GM21576 (cell line): ENCODE results near the gene RAB31.
A peak's percentile ranks its signal among the peaks of the same experiment; 100 is the strongest.
"Not testable (repeated sequence)": the region's sequence is repeated elsewhere in the genome, so short reads cannot be mapped to it uniquely, and the experiment has no call there.

ENCODE experiments used
- ATAC-seq: cut with Tn5 transposase; IDR thresholded peaks from one replicate; pipeline ENCODE4 v1.9.1; 2021; ENCODE audit warnings: mild to moderate bottlenecking, moderate library complexity; ENCODE audit not compliant: unreplicated experiment

RAB31 gene

GRCh38 chr18:9756271-9756932, 48.3 kb downstream of the RAB31 start:
- ATAC-seq: no peak

GRCh38 chr18:9756933-9757470, 48.9 kb downstream of the RAB31 start:
- ATAC-seq: no peak

- no peak for ATAC-seq
Measured at GRCh38 chr18:9757827-9758621, 49.9 kb downstream of the RAB31 start.

GRCh38 chr18:9758624-9759075, 50.5 kb downstream of the RAB31 start:
- ATAC-seq: no peak

- no peak for ATAC-seq
Measured at GRCh38 chr18:9760641-9761040, 52.5 kb downstream of the RAB31 start.

GRCh38 chr18:9762526-9762925, 54.4 kb downstream of the RAB31 start:
- no peak for ATAC-seq

- ATAC-seq: no peak
Measured at GRCh38 chr18:9763157-9763556, 55.1 kb downstream of the RAB31 start.

- ATAC-seq: no peak
Measured at GRCh38 chr18:9764011-9764481, 55.9 kb downstream of the RAB31 start.

- no peak for ATAC-seq
Measured at GRCh38 chr18:9765501-9765900, 57.4 kb downstream of the RAB31 start.

- no peak for ATAC-seq
Measured at GRCh38 chr18:9766076-9766481, 58.0 kb downstream of the RAB31 start.

- no peak for ATAC-seq
Measured at GRCh38 chr18:9766740-9767139, 58.6 kb downstream of the RAB31 start.

- not testable (repeated sequence) for ATAC-seq
Measured at GRCh38 chr18:9768071-9768691, 60.1 kb downstream of the RAB31 start.

GRCh38 chr18:9770111-9770510, 62.0 kb downstream of the RAB31 start:
- not testable (repeated sequence) for ATAC-seq

GRCh38 chr18:9771261-9771976, 63.3 kb downstream of the RAB31 start:
- ATAC-seq: peak; percentile 78

- ATAC-seq: no peak
Measured at GRCh38 chr18:9771977-9772660, 64.0 kb downstream of the RAB31 start.

- ATAC-seq: no peak
Measured at GRCh38 chr18:9772847-9773677, 65.0 kb downstream of the RAB31 start.

GRCh38 chr18:9774150-9774549, 66.0 kb downstream of the RAB31 start:
- no peak for ATAC-seq

GRCh38 chr18:9775178-9775577, 67.1 kb downstream of the RAB31 start:
- ATAC-seq: no peak

- no peak for ATAC-seq
Measured at GRCh38 chr18:9779630-9780029, 71.5 kb downstream of the RAB31 start.
